GM19238 (cell line): ENCODE results near the gene ADGRD1.

Source experiments
- DNase-seq: peaks from one replicate; pipeline ENCODE4 v3.0.0; 2011; ENCODE audit warnings: low spot score; ENCODE audit not compliant: insufficient read length

The ADGRD1 gene

GRCh38 chr12:131133015-131133905, 179.6 kb downstream of the ADGRD1 start:
- no peak for DNase-seq

GRCh38 chr12:131133994-131134393, 180.3 kb downstream of the ADGRD1 start:
- no peak for DNase-seq

- DNase-seq = no peak
Observed at GRCh38 chr12:131134523-131135310, 181.0 kb downstream of the ADGRD1 start.

GRCh38 chr12:131135311-131135785, 181.6 kb downstream of the ADGRD1 start:
- DNase-seq = no peak

- DNase-seq = no peak
Observed at GRCh38 chr12:131135786-131136538, 182.3 kb downstream of the ADGRD1 start.

GRCh38 chr12:131136539-131136872, 182.8 kb downstream of the ADGRD1 start:
- DNase-seq = no peak

- no peak for DNase-seq
Observed at GRCh38 chr12:131137009-131137835, 183.5 kb downstream of the ADGRD1 start.

- DNase-seq = no peak
Observed at GRCh38 chr12:131137836-131138637, 184.3 kb downstream of the ADGRD1 start.

GRCh38 chr12:131138638-131139362, 185.1 kb downstream of the ADGRD1 start:
- DNase-seq = no peak

GRCh38 chr12:131139363-131140068, 185.8 kb downstream of the ADGRD1 start:
- DNase-seq = no peak

- no peak for DNase-seq
Observed at GRCh38 chr12:131140069-131140435, 186.3 kb downstream of the ADGRD1 start.

- no peak for DNase-seq
Observed at GRCh38 chr12:131140697-131141096, 187.0 kb downstream of the ADGRD1 start.

- DNase-seq = no peak
Observed at GRCh38 chr12:131141514-131141913, 187.8 kb downstream of the ADGRD1 start.

- DNase-seq = no peak
Observed at GRCh38 chr12:131142891-131143657, 189.4 kb downstream of the ADGRD1 start.

- no peak for DNase-seq
Observed at GRCh38 chr12:131146173-131146675, 192.5 kb downstream of the ADGRD1 start.

GRCh38 chr12:131147293-131147692, 193.6 kb downstream of the ADGRD1 start:
- DNase-seq = no peak

- DNase-seq = no peak
Observed at GRCh38 chr12:131147894-131148293, 194.2 kb downstream of the ADGRD1 start.
